Urothelium cell line (cell line): ENCODE results near the gene SREBF1.

Experiments used
- DNase-seq: peaks from one replicate; pipeline ENCODE4 v3.0.0; 2011; ENCODE audit warnings: low spot score, mixed read lengths
- FAIRE-seq: peaks from 2 replicates; lab custom pipeline; 2011; peaks lifted over from hg19 to GRCh38; lab: Jason Lieb, UNC

Gene SREBF1

DNA sequence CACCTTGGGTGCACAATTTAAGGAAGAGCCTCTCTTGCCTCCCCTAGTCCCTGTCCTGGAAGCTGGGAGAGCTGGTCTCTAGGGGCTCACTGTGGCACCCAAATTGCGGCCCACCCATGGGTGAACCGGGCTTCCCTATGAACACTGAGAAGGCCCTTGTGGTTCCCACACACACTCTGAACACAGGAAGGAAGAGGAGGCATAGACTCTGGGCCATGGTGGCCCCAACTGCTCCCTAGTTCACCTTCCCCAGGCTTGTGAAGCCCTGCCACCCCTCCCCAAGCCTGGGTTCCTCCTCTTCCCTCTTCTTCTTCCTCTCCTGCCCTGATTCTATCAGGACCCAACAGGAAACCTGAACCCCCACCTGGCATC, 10.5 kb downstream of the SREBF1 start:
- FAIRE-seq (no peak), DNase-seq (no peak)

DNA sequence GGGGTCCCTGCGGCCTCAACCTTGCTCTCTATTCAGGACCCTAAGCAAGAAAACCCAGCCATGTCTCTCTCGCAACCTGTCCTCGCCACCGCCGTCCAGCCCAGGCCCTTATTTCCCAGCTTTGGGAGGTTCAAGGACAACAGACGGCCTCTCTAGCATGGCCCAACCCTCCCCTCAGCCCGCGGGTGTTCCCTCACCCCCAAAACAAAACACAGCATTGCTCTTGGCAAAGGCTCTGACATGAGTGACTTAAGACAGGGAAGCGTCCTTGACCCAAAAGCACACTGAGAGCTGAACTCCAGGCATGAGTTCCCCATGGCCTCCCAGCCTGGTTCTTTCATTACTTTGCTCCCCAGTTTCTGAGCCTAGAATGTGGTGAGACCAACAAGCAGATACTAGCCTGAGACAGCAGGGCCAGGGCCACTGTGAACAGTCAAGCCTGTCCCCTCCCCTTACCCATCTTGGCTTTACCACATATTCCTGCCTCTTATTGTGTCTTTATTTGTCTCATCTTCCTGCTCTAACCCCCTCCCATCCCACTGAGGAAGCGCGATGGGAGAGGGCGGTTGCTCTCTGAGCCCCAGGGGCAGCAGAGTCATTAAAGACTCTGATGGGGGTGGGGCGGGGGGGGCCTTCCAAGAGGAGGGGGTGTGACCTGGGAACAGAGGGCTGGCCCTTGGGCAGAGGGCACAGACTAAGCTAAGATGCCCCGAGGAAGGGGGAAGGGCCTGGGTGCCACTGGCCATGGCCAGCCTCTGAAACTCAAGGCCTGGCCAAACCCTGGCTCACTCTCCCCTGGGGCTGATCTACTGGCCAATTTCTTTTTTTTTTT, 11.8 kb downstream of the SREBF1 start:
- no peak for FAIRE-seq
- no peak for DNase-seq

DNA sequence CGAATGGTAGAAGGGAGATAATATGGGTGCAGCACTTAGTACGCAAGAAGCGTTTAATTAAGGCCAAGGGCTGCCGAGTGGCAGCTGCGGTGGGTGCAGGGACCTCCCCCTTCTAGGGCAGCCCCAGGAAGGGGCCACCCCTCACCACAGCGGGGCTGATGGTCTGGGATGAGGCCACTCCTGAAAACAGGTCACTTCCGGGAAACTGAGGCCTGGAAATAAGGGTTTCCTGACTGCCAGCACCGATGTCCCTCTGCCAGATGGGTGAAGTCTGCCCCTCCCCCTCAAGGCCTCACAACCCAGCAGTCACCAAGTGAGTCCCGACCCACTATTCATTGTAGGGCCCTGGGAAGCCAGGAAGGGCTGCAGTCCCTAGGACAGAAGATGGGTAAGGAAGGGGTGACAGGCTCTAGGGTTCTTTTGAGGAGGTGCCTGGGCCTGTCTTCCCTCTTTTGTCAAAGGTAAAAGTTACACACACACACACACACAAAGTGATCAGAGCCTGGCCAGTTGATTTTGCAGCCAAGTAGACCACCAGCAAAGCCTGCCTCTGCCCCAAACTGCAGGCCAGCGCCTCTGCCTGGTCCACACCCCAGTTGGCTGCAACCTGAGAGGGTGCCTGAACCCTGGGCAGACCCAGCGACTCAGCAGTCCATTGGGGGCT, 12.5 kb downstream of the SREBF1 start:
- DNase-seq (no peak), FAIRE-seq (no peak)

DNA sequence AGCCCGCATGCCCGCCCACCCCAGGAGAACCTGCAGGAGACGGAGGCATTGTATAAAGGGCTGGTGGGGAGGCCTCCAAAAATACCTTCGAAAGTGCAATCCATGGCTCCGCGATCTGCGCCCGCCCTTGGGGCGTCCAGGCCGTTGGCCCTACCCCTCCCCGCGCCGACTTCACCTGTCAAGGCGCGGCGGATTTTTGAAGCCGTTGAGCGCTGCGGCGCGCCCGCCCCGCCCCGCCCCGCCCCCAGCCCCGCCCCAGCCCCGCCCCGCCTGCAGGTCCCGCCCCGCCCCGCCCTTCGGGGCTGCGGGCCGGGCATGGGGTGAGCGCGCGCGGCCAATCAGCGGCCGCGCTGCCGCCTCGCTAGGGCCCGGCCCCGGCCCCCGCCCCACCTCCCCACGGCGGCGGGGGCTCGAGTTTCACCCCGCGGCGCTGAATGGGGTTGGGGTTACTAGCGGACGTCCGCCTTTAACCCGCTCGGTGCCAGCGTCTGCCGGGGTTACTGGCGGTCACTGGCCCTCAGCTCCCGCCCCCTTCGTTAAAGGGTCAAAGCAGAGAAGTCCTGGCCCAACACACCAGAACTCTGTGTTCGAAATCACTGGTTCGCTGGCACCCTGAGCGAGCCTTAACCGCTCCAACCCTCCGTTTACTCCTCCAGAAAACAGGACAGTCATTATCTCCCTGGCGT, 13.2 kb downstream of the SREBF1 start:
- FAIRE-seq (no peak), DNase-seq (peak; percentile 99)

DNA sequence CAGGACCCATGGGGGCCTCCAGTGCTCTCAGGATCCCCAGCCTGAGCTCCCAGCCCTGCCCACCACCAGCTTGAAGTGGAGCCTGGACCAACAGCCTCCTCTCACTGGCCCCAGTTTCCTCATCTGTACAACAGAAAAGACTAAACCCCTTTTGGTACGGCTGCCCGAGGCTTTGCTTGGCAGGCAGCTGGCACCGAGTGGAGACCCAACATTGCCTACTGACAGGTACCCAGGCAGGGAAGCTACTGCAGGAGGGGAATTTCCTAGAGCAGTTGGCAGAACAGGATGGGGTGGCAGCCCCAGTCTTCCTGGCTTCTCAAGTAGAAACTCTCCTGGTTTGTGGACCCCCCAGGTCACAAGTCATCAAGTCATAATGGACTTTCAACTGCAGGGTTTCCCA, 14.2 kb downstream of the SREBF1 start:
- DNase-seq (no peak), FAIRE-seq (no peak)

DNA sequence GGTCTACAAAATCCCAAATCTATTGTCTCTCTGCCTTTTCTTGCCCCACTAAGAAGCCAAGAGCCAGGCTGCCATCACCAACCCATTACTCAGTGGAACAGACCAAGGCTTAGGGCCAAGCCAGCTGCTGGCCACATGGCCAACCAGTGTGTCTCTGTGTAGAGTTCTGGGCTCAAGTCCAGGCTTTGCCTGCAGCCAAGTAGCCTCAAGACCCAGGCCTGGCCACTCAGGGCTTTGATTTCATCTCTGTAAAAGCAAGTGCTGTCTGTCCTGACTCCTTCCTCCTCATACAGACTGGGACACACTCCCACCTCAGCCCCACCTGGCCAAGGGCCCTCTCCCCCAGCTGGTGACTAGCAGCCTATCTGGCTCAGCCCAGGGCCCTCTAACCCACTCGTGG, 14.6 kb downstream of the SREBF1 start:
- FAIRE-seq: no peak
- no peak for DNase-seq

DNA sequence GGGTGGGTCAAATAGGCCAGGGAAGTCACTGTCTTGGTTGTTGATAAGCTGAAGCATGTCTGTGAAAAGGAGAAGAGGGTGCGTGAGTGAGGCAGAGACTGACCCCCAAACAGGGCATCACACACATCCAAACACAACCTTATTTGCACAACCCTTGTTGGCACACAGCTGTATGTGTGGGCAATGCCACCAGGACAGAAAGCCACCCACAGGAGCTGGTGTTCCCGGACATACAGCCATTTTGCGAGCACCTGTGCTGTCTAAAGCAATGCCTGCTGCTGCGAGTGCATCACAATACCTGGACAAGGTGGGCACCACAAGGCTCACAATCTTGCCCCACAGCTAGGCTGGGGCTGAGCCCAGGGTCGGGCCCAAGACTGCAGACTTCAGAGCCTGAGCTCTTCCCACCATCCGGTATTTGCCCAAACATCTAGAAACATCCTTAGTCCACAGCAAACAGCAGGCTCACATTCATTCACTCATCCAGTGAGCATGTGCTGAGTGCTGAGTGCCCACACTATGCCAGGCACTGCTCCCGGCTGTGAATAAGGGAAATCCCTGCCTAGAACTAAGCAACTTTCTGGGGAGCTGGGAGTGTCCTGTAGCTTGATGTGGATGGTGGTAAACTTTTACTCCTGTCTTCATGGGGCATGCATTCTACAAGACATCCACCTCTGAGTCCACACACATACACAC, 16.2 kb downstream of the SREBF1 start:
- DNase-seq: no peak
- FAIRE-seq: peak; percentile 32

DNA sequence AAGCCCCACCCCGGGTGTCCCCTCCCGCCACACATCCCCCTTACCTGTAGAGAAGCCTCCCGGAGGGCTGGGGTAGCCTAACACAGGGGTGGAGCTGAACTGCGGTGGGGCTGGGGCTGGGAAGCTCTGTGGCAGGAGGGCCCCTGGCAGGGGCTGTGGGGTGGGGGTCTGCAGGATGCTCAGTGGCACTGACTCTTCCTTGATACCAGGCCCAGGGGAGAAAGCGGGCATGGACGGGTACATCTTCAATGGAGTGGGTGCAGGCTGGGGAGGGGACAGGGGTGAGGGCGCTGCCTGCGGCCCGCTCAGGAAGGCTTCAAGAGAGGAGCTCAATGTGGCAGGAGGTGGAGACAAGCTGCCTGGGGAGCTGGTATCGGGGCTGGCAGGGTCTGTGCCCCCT, 16.7 kb downstream of the SREBF1 start:
- FAIRE-seq: no peak

DNA sequence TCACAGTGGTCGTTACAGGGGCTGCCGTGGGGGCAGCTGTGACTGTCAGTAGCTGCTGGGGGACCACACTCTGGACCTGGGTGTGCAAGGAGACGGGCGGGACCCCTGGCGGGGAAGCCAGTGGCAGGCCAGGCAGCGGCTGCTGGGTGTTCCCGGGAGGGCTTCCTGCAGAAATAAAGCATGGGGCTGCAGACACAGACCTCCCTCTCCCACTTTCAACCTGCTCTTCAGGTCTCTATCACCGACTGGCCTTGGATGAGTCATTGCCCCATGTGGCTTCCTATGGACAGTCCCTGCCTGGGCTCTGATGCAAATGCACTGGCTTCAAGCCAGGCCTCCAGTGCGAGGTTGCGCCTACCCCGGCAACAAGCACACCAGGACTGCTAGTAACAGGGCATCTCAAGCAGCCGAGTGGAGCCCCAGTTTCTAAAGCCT, 17.2 kb downstream of the SREBF1 start:
- DNase-seq (peak; percentile 87), FAIRE-seq (no peak)

More for the DNA sequence above, 16.7 kb downstream of the SREBF1 start:
- DNase-seq: no peak

DNA sequence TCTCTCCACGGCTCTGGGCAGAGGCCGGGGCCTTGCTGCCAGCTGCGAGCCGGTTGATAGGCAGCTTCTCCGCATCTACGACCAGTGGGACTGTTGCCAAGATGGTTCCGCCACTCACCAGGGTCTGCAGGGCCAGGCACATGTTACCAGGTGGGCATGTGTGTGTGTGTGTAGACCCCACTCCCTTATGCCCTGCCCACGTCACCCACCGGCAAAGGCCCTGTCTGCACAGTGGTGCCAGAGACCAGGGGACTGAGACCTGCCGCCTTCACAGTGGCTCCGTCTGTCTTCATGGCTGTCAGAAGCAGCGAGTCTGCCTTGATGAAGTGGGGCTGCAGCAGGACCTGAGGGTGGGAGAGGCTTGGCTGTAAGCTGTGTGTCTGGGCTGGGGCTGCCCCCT, 17.7 kb downstream of the SREBF1 start:
- DNase-seq: no peak
- no peak for FAIRE-seq

DNA sequence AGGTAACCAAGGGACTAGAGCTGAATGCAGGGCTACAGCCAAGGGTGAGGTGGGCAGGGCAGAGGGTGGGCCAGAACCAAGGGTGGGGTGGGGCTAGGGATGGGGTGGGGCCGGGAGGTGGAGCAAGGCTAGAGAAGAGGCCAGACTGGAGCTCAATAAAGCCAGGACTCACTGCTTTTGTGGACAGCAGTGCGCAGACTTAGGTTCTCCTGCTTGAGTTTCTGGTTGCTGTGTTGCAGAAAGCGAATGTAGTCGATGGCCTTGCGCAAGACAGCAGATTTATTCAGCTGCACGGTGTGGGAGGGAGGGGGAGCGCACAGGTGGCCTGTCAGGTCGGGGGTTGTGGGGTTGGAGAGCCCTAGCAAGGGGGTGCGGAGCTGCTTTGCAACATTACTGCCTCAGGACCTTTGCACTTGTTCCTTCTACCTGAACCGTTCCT, 18.7 kb downstream of the SREBF1 start:
- DNase-seq: peak; percentile 66
- FAIRE-seq: no peak

DNA sequence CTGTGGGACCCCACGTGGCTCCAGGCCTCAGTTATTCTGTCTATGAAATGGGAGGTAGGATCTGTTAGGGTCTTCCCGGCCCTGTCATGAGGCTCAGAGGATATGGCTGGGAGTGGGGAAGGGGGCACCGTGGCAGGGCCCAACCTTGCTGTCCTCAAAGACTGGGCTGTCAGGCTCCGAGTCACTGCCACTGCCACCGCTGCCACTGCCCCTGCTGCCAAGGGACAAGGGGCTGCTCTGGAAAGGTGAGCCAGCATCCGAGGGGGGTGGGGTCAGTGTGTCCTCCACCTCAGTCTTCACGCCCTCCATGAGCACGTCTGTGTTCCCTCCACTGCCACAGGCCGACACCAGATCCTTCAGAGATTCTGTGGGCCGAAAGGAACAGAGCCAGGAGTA, 19.2 kb downstream of the SREBF1 start:
- DNase-seq (no peak), FAIRE-seq (peak; percentile 30)

DNA sequence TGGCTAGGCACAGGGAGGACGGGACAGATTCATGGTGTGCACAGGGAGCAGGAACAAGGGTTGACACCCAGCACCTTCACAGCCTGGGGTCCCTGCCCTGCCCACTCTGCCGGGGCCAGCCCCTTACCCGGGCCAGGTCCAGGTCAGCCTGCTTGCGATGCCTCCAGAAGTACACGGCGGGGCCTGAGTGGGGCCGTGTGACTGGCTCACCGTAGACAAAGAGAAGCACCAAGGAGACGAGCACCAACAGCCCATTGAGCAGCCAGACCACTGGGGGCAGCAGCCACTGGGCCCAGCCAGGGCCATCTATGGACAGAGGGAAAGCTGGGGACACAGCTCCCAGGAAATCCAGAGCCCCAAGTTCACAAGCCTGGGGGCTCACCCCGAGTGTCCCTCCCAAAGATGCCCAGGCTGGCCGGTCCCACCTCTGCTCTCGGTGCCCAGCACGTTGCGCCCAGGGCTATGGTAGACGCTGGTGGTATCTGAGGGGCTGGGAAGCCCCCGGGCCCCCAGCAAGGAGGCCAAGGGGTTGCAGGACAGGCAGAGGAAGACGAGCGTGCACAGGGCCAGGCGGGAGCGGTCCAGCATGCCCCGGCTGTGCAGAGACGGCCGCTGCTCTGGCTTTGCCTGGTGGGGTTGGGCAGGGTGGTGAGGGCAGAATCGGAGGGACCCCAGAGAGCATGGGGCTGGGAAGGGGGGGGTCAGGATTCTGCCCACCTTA, 19.8 kb downstream of the SREBF1 start:
- FAIRE-seq: no peak
- no peak for DNase-seq

DNA sequence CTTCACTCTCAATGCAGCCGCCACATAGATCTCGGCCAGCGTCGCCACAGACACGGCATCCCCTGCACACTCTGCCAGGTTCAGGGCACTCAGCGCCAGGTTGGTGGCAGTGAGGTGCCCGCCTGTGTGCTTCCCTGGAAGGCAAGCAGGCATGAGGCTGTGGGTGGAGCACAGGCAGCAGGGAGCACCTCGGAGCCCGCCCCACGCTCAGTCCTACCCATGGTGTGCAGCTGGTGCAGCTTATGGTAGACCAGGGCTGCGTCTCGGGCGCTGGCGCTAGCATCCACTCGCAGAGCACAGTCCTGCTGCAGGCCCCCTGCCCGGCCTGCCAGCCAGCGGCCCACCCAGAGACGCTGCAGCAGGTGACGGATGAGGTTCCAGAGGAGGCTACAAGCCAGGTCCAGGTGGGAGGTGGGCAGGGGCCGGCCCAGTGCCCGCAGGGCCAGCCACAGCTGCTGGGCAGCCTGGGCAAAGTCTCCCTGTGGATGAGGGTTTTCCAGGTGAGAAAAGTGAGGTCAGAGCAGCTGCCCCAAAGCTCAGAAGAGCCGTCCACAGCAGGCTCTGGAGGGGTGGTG, 20.5 kb downstream of the SREBF1 start:
- DNase-seq: no peak
- no peak for FAIRE-seq

DNA sequence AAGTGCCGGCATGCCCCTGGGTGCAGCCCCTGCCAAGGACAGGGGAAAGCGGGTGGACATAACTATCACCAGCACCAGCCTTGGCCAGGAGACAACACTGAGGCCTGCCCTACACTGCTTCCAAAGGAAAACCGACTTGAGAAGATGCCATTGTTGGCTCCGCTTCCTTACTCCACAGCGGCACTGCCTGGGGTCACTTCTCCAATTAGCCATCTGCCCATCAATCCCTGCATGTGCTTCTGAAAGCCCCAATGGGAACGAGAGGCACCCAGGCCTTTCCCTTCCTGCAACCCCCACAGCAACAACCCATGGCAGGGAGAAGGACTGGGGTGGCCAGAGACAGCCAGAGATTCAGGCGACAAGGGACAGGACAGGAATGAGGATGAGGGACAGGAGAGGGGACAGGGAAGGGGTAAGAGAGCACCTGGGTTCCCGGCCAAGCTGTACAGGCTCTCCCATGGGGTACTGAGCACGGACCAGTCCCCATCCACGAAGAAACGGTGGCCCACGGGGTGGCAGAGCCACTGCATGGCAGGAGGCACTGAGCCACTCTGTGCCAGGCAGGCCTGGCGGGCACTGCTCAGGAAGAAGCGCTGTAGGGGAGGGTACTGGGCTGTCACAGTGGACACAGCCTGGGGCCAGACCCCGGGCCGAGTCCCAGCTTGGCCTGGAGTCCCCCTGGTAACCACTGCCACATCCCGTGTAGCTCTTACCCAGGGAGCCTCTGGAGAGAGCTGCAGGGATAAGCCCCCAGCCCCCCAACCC, 21.2 kb downstream of the SREBF1 start:
- no peak for DNase-seq
- no peak for FAIRE-seq

DNA sequence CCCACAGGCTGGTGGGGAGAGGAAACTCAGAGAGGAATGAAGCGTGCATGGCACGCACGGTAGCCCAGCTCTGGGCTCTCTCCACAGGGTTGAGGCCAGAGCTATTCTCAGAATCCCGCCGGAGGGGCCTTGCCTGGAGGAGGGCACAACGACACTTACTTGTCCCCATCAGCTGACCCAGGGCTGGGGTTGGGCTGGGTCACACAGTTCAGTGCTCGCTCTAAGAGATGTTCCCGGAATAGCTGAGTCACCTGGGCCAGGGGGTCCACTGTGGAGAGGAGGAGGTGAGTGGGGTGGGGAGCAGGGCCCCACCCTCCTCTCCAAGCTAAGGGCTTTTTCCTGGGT, 21.8 kb downstream of the SREBF1 start:
- FAIRE-seq (no peak), DNase-seq (no peak)

DNA sequence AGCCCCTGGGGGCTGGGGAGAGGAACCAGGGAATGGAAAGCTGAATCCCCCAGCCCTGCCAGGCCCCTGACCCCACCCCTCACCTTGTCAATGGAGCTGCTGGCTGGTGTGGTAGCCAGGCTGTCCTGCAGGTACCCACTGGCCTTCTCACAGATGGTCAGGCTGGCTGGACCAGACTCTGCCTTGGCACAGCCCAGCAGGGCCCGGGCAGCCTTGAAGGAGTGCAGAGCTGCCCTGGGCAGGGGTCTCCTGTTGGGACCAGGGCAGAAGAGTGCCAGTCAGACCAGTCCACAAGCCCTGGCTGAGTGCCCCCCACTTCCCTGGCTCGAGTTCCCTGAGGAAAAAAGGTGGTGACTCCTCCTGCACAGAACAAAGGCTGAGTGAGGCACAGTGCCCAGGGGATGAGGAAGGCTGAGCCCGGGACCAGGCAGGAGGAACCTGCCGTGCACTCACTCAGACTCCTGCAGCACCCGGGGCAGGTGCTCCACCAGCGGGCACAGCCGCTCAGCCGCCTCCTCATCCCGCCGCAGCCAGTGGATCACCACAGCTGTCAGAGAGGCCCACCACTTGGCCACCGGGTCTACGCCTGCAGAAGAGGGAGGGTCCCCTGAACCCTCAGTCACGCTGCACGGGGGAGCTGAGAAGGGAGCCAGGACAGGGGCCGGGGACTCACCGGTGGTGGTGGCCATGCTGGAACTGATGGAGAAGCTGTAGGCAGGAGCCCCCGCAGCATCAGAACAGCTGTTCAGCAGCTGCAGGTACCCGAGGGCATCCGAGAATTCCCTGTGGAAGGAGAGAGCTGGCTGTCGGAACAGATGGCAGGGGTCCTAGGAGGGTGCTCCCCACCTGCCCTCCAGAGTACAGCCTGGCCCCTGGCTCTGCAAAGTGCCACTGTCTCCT, 22.4 kb downstream of the SREBF1 start:
- no peak for DNase-seq

DNA sequence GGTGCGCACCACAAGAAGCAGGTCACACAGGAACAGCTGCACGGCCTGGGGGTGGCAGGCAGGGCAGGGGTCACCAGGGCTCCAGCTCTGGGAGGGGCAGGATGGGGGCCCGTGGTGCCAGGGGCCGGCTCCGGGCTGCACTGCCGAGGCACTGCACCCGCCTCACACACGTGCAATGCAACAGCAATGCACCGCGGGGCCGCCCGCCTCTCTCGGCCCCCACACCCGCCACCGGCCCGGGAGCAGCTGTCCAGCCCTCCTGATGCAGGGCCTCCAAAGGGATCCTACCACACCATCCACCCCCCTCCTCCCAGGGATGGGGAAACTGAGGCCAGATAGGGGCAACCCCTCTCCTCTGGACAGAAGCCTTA, 23.1 kb downstream of the SREBF1 start:
- no peak for DNase-seq
- FAIRE-seq: no peak

More for the DNA sequence above, 22.4 kb downstream of the SREBF1 start:
- no peak for FAIRE-seq
